Liver (tissue), 9 donors: ENCODE data around the gene RIC1. TPM values are rescaled to one million over a fixed set of nuclear protein-coding genes. Genes with fewer than 3 reads are reported as not detected.
"Not testable (repeated sequence)": the region's sequence is repeated elsewhere in the genome, so short reads cannot be mapped to it uniquely, and the experiment has no call there.

ENCODE experiments used
- DNase-seq: peaks from one replicate; pipeline ENCODE4 v3.0.0-alpha.2; 2017; ENCODE audit warnings: low spot score
- H3K27ac ChIP-seq, 2 donors: one replicate each; pipeline ENCODE4 v1.7.0; 2013; ENCODE audit warnings: inconsistent platforms in 2 of 2, low read length in 2 of 2, control low read depth in 1 of 2, low read depth in 1 of 2, mild to moderate bottlenecking in 1 of 2
- H3K27me3 ChIP-seq, 4 donors: one replicate each; pipeline versions ENCODE4 v1.6.1 to v1.7.0; 2013; ENCODE audit warnings: low read length in 3 of 4, inconsistent platforms in 1 of 4, mild to moderate bottlenecking in 1 of 4, moderate library complexity in 1 of 4; ENCODE audit not compliant: control insufficient read depth in 4 of 4, insufficient read depth in 4 of 4
- H3K36me3 ChIP-seq, 4 donors: one replicate each; pipeline versions ENCODE4 v1.6.1 to v1.7.0; 2013; ENCODE audit warnings: low read length in 3 of 4, mild to moderate bottlenecking in 3 of 4, low read depth in 1 of 4, moderate library complexity in 1 of 4; ENCODE audit not compliant: control insufficient read depth in 4 of 4, insufficient read depth in 3 of 4
- H3K4me1 ChIP-seq, 4 donors: one replicate each; pipeline versions ENCODE4 v1.6.1 to v1.7.0; 2013; ENCODE audit warnings: low read length in 3 of 4, mild to moderate bottlenecking in 3 of 4, moderate library complexity in 1 of 4; ENCODE audit not compliant: control insufficient read depth in 4 of 4, insufficient read depth in 4 of 4
- H3K4me3 ChIP-seq, 3 donors: one replicate each; pipeline versions ENCODE4 v1.6.1 to v1.7.0; 2013; ENCODE audit warnings: low read length in 3 of 3, control low read depth in 1 of 3, low read depth in 1 of 3, mild to moderate bottlenecking in 1 of 3
- H3K9ac ChIP-seq, 2 donors: one replicate each; pipeline ENCODE4 v1.7.0; 2013; ENCODE audit warnings: low read length in 2 of 2, mild to moderate bottlenecking in 2 of 2, moderate library complexity in 2 of 2, control low read depth in 1 of 2, low read depth in 1 of 2
- H3K9me3 ChIP-seq, 4 donors: one replicate each; pipeline versions ENCODE4 v1.6.1 to v1.7.0; 2013; ENCODE audit warnings: low read length in 3 of 4; ENCODE audit not compliant: control insufficient read depth in 4 of 4
- FOXA1 ChIP-seq: IDR thresholded peaks from 2 replicates; pipeline ENCODE4 v1.6.1; 2016; ENCODE audit warnings: antibody characterized with exemption
- FOXA2 ChIP-seq: IDR thresholded peaks from 2 replicates; pipeline ENCODE4 v1.6.1; 2016; ENCODE audit warnings: antibody characterized with exemption
- HNF4A ChIP-seq, 2 donors: conservative IDR thresholded peaks; 2 replicates each; pipeline ENCODE4 v1.6.1; 2016; ENCODE audit warnings: antibody characterized with exemption in 2 of 2, mild to moderate bottlenecking in 2 of 2
- HNF4G ChIP-seq: IDR thresholded peaks from 2 replicates; pipeline ENCODE4 v1.6.1; 2016; ENCODE audit warnings: antibody characterized with exemption
- JUND ChIP-seq, 2 donors: IDR thresholded peaks; 2 replicates each; pipeline ENCODE4 v1.6.1; 2016; ENCODE audit warnings: antibody characterized with exemption in 2 of 2
- RAD21 ChIP-seq, 2 donors: IDR thresholded peaks; 2 replicates each; pipeline ENCODE4 v1.6.1; 2016; ENCODE audit warnings: antibody characterized with exemption in 2 of 2, mild to moderate bottlenecking in 2 of 2
- ZBTB33 ChIP-seq: IDR thresholded peaks from 2 replicates; pipeline ENCODE4 v1.6.1; 2016; ENCODE audit warnings: antibody characterized with exemption
- WGBS: extraction: QIAGEN DNeasy Blood & Tissue Kit; methylation state at CpG from one replicate; pipeline ENCODE4 v1.1.7; 2013; 5-methylcytosine and 5-hydroxymethylcytosine counted together
- polyA plus RNA-seq, 2 donors: library from polyadenylated mRNA; stranded (reverse) in 1 of 2; unstranded in 1 of 2; fragments of 200-250 nt in 1 of 2; fragments of >200 nt in 1 of 2; fragmentation: Nextera tagmentation in 1 of 2; extraction: Ambion mirVana in 1 of 2; gene quantifications; one replicate each; pipeline versions ENCODE4 v1.2.1 to v1.2.3, GENCODE V29; 2013 to 2015
- total RNA-seq, 2 donors: library from RNA; depleted of rRNA; stranded (reverse); fragments of >200 nt; gene quantifications; one replicate each; pipeline ENCODE4 v1.2.3, GENCODE V29; 2014
- TF ChIP-seq, protein P1 (sequence below): fragments of 150-350 bp; IDR thresholded peaks from 2 replicates; pipeline ENCODE4 v1.5.1; 2017; ENCODE audit warnings: improper control_type of control experiment, low read depth, low read length; ENCODE audit not compliant: missing input control
- TF ChIP-seq, protein P2 (sequence below): IDR thresholded peaks from 2 replicates; pipeline ENCODE4 v1.6.1; 2016; ENCODE audit warnings: antibody characterized with exemption, mild to moderate bottlenecking
- donor health status: healthy.
- donor health status: healthy.
- donor health status: healthy.
- donor health status: healthy.
- donor health status: healthy.

RIC1 gene
- total and polyA plus RNA-seq, 4 donors = 4.1 to 25.8 (median 9.8) TPM

DNA sequence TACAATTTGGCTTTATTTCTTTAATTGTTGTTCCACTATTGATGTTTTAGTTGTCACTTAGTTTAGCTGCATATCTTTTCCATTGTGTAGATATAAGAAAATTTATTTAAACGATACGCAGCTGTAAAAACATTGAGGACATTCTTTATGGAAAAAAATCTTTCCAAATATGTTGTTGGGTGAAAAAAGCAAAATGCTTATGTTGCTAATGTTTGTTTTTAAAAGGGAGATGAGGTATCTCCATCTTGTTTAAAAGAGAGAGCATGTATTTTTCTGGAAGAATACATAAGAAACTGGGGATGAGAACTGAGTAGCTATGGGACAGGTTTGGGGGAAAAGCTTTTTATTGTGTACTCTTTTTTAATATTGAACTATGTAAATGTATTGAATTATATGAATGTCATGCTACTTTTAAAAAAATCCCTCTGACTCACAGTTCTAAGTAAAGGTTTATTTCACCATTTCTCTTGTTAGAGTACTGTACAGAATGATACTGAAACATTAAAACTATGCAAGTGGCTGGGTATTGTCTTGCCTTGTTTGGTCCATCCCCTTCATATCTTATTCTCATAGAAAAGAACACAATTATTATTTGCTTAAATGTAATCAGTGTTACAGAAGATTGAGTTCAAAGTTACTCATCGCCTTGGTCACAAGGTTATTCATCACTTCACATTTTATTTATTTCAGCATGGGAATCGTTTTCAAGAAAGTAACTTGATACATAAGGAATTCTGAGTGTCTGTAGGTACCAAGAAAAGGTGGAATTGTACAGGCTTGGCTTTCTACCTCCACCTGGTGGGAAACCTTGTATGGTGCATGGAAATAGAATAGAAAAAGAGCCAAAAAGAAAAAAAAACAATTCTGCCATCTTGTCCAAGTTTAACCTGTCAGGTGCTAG, 85.8 kb downstream of the RIC1 start:
- Histone ChIP-seq H3K27ac (no peak overlapping the region), H3K4me3 (no peak overlapping the region), H3K27me3 (no peaks in the 10 kb centered on the region), H3K36me3 (peaks cover 0 to 6% (median 1%) of the 10 kb centered on the region in 4 donors), H3K9ac (no peak overlapping the region), H3K4me1 (no peaks in the 10 kb centered on the region), H3K9me3 (no peaks in the 10 kb centered on the region)
- peak; percentile 52 to 74 for TF ChIP-seq RAD21 (IDR thresholded peaks at IDR 0.05)
- no peak for TF ChIP-seq HNF4G
- TF ChIP-seq, protein P1, sequence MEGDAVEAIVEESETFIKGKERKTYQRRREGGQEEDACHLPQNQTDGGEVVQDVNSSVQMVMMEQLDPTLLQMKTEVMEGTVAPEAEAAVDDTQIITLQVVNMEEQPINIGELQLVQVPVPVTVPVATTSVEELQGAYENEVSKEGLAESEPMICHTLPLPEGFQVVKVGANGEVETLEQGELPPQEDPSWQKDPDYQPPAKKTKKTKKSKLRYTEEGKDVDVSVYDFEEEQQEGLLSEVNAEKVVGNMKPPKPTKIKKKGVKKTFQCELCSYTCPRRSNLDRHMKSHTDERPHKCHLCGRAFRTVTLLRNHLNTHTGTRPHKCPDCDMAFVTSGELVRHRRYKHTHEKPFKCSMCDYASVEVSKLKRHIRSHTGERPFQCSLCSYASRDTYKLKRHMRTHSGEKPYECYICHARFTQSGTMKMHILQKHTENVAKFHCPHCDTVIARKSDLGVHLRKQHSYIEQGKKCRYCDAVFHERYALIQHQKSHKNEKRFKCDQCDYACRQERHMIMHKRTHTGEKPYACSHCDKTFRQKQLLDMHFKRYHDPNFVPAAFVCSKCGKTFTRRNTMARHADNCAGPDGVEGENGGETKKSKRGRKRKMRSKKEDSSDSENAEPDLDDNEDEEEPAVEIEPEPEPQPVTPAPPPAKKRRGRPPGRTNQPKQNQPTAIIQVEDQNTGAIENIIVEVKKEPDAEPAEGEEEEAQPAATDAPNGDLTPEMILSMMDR = peak; percentile 37
- no peak for TF ChIP-seq HNF4A (conservative IDR thresholded peaks at IDR 0.05)
- WGBS = 88% methylated on average over 4 of the region's 4 CpGs
- DNase-seq = no peak

- H3K4me1 ChIP-seq = no peaks in the 10 kb centered on the region
- H3K9me3 ChIP-seq = no peaks in the 10 kb centered on the region
- WGBS = over 99% methylated on average over 5 of the region's 5 CpGs
- H3K4me3 ChIP-seq = no peak overlapping the region
- TF ChIP-seq, protein P2, sequence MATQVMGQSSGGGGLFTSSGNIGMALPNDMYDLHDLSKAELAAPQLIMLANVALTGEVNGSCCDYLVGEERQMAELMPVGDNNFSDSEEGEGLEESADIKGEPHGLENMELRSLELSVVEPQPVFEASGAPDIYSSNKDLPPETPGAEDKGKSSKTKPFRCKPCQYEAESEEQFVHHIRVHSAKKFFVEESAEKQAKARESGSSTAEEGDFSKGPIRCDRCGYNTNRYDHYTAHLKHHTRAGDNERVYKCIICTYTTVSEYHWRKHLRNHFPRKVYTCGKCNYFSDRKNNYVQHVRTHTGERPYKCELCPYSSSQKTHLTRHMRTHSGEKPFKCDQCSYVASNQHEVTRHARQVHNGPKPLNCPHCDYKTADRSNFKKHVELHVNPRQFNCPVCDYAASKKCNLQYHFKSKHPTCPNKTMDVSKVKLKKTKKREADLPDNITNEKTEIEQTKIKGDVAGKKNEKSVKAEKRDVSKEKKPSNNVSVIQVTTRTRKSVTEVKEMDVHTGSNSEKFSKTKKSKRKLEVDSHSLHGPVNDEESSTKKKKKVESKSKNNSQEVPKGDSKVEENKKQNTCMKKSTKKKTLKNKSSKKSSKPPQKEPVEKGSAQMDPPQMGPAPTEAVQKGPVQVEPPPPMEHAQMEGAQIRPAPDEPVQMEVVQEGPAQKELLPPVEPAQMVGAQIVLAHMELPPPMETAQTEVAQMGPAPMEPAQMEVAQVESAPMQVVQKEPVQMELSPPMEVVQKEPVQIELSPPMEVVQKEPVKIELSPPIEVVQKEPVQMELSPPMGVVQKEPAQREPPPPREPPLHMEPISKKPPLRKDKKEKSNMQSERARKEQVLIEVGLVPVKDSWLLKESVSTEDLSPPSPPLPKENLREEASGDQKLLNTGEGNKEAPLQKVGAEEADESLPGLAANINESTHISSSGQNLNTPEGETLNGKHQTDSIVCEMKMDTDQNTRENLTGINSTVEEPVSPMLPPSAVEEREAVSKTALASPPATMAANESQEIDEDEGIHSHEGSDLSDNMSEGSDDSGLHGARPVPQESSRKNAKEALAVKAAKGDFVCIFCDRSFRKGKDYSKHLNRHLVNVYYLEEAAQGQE = no peak
- TF ChIP-seq HNF4A (conservative IDR thresholded peaks at IDR 0.05) (no peak), HNF4G (no peak), ZBTB33 (no peak), FOXA1 (no peak), JUND (IDR thresholded peaks at IDR 0.05) (no peak), FOXA2 (no peak)
- TF ChIP-seq, protein P1 = no peak
- H3K9ac ChIP-seq = no peak overlapping the region
- DNase-seq = no peak
- no peak overlapping the region for H3K27ac ChIP-seq
- no peaks in the 10 kb centered on the region for H3K27me3 ChIP-seq
- H3K36me3 ChIP-seq = peaks cover 0 to 3% (median 1%) of the 10 kb centered on the region in 4 donors
Observed at GRCh38 chr9:5715548-5716127, 86.7 kb downstream of the RIC1 start.

DNA sequence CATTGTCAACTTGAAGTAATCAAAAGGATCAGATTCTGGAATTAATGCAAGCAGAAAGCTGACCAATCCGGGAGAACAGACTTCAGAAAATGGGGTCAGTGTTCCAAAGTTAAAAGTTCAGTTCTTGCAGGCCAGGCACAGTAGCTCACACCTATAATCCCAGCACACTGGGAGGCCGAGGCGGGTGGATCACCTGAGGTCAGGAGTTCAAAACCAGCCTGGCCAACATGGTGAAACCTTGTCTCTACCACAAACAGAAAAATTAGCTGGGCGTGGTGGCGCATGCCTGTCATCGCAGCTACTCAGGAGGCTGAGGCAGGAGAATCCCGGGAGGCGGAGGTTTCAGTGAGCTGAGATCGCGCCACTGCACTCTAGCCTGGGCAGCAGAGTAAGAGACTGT, 88.5 kb downstream of the RIC1 start:
- not testable (repeated sequence) for H3K27me3 ChIP-seq, H3K4me1 ChIP-seq, H3K9ac ChIP-seq, H3K9me3 ChIP-seq, H3K27ac ChIP-seq, H3K4me3 ChIP-seq, DNase-seq, H3K36me3 ChIP-seq
- 89% methylated on average over 10 of the region's 10 CpGs for WGBS
